Measurements from ENCODE around the gene ARMH3. TPM values are rescaled to one million over a fixed set of nuclear protein-coding genes. Genes with fewer than 3 reads are reported as not detected.

Gene ARMH3
- total RNA-seq, 1 donor from 2014 or later = 6.6 TPM

DNA sequence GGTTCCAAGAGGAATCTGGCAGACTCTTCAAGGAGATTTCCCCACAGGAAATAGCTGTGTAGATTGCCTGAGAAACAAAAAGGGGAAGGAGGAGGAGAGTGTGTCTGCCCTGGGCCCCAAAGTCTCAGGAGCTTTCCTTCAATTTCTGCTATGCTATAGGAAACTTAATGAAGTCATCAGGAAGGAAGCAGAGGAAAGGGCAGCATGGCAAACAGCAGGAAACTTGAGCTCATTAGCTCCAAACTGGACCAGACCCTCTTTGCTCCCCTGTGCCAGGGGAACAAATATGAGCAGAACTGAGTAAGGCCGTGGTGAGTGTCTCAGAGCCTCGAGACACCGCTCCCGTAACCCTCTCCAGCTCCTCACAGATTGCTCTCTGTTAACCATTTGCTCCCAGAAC lies 207.6 kb downstream of the ARMH3 start:
- no peak overlapping the region for H3K4me3 ChIP-seq (ENCODE audit: low read depth, low read length)
- TF ChIP-seq, protein P1, sequence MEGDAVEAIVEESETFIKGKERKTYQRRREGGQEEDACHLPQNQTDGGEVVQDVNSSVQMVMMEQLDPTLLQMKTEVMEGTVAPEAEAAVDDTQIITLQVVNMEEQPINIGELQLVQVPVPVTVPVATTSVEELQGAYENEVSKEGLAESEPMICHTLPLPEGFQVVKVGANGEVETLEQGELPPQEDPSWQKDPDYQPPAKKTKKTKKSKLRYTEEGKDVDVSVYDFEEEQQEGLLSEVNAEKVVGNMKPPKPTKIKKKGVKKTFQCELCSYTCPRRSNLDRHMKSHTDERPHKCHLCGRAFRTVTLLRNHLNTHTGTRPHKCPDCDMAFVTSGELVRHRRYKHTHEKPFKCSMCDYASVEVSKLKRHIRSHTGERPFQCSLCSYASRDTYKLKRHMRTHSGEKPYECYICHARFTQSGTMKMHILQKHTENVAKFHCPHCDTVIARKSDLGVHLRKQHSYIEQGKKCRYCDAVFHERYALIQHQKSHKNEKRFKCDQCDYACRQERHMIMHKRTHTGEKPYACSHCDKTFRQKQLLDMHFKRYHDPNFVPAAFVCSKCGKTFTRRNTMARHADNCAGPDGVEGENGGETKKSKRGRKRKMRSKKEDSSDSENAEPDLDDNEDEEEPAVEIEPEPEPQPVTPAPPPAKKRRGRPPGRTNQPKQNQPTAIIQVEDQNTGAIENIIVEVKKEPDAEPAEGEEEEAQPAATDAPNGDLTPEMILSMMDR (conservative IDR thresholded peaks at IDR 0.05; ENCODE audit: low read depth, low read length) = no peak
- no peak for DNase-seq (ENCODE audit: low read depth)

DNA sequence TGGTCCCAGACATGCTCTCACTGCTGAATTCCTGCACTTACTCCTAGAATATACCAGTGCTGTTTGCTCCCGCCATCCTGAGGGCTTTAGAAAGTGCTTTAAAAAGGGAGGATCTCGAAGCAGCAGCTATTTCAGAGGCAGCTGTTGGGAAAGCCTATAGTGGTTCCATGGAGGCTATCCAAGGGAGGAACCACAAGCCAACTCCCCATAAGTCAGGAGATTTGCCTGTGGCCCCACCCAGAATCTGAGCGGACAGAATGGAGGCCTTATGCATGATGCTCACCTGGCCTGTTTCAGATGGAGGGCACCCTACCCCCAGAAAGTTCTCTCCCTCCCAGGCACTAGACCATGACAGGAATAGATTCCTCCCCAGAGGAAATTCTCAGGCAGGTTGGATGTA lies 210.1 kb downstream of the ARMH3 start:
- TF ChIP-seq, protein P1 (conservative IDR thresholded peaks at IDR 0.05; ENCODE audit: low read depth, low read length) = no peak
- DNase-seq (ENCODE audit: low read depth) = no peak
- H3K4me3 ChIP-seq (ENCODE audit: low read depth, low read length) = no peak overlapping the region

DNA sequence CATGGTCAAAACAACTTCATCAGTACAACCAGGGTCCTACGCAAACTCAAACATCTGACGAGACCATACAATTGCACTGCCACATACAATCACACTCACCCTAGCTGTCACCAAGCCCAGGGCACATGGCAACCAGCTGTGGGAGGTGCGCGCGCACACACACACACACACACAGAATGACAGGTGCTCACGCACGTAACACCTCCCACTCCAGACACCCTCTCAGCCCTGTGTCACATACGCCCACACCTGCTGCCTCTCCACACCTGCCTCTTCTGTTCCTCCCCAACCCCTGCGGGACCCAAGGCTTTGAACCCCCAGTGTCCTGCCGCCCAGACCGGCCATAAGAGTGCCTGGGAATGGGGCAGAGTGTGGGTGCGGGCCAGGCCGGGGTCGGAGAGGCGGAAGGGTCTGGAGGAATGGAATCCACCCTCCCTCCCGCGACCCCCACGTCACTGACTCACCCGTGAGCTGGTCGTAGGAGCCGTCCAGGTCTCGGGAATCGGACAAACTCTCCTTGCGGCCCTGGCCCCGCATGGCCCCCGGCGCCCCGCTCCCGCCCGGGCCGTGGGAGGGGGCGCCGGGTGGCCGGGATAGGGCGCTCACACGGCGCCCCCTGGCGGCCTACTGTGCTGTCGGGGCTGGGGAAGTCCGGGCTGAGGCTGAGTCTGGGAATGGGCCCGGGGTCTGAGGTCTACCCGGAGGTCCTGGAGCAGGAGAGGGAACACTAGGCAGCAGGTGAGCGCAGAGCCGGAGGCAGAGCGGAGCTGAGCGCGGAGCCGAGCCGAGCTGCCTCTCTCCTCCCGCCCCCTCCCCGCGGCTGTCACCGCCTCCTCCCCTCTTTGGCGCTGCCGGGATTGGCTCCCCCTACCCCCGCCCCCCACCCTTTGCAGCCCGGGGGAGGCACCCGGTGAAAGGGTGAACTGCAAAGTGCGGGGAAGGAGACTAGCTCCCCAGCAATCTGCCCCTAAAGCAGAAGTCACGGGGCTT lies 212.6 kb downstream of the ARMH3 start, which contains the start of gene KCNIP2:
KCNIP2 (minus strand) TSS at position 769 of the 990 bp plus-strand sequence; CDS start at position 537, 232 bp downstream.
- TF ChIP-seq, protein P1 (conservative IDR thresholded peaks at IDR 0.05; ENCODE audit: low read depth, low read length) = peak; percentile 73
- no peak for DNase-seq (ENCODE audit: low read depth)
- H3K4me3 ChIP-seq (ENCODE audit: low read depth, low read length) = peak within 1 kb of the TSS; percentile 44

DNA sequence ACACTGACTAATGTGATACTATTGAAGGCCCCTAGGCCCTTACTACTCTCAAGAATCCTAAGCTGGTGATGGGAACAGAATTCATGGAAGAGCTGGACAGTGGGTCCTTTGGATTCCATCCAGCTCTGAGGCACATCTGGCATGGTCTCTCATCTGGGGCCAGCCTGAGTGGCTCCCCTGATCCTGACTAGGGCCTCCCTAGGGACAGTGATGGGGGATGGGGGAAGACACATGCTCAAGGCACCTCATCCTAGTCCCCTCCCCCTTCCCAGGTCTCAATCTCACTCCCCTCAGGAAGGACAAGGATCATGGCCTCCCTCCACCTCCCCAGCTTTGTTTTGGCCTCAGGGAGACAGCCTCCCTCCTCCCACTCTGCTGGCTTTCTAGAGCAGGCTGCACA lies 214.1 kb downstream of the ARMH3 start:
- TF ChIP-seq, protein P1 (conservative IDR thresholded peaks at IDR 0.05; ENCODE audit: low read depth, low read length) = no peak
- DNase-seq (ENCODE audit: low read depth) = no peak
- no peak overlapping the region for H3K4me3 ChIP-seq (ENCODE audit: low read depth, low read length)

DNA sequence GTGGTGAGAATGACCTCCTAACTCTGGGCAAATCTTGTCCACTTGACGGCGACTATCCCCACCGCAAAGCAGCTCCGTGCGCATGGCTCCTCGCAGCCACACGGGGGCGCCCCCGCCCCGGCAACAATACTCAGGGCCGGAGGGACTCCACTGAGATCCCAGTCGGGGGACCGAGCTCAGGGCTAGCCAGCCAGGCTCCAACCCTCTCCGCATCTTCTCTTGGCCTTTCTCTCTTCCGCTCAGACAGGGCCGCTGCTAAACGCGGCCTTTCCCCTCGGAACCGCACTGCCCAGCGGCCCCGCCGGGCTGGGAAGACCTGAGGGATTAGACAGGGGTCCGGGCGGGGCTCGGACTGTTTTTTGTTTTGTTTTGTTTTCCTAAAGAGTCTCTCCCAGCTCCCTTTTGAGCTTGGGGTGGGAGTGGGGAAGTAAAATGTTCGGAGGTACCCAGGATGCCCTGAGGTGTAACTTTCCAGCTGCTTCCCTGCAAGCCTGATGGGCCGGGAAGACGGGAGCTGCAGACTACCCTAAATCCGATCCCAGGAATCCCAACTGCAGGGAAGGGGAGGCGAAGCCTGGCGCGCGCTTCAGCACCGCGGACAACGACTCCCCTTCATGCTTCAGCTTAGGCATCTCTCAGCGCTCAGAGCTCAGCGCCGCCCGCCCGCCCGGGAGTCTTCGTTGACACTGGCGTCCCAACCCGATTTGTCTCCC lies 215.1 kb downstream of the ARMH3 start:
- no peak for DNase-seq (ENCODE audit: low read depth)
- peak overlapping the region; percentile 52 for H3K4me3 ChIP-seq (ENCODE audit: low read depth, low read length)
- TF ChIP-seq, protein P1 (conservative IDR thresholded peaks at IDR 0.05; ENCODE audit: low read depth, low read length) = peak; percentile 97

DNA sequence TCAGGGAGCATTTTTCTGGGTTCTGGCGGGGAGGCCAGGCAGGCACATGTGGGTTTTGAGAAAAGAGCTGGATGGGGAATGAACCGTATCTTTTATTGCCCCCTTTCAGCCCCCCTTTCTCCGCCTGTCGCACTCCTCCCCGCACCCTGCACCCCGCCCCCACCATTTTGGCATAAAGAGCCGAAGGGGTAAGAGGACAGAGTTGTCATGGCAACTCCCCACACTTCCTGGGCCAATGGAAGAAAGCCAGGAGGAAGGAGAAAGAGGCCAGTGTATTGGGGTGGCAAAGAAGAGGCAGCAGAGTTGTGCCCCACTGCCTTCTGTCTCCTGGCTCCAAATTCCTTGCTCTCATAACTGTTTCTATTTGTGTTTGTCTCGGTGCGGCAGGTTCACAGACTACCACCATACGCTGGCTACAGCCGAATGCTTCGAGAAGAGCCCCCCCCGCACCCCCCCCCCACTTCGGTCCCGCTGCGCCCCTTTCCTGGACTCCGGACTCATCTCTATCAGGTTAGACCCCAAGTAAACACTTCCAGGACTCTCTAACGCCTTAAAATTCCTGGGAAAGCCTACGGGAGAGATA lies 215.8 kb downstream of the ARMH3 start:
- no peak for DNase-seq (ENCODE audit: low read depth)
- peak overlapping the region; percentile 52 for H3K4me3 ChIP-seq (ENCODE audit: low read depth, low read length)
- TF ChIP-seq, protein P1 (conservative IDR thresholded peaks at IDR 0.05; ENCODE audit: low read depth, low read length) = no peak

Data from epithelial cell of proximal tubule (primary cell).